Hepatocyte (in vitro differentiated cells): ENCODE data around the gene ARL14EPL. TPM values are rescaled to one million over a fixed set of nuclear protein-coding genes. Genes with fewer than 3 reads are reported as not detected.
"Not testable (repeated sequence)": the region's sequence is repeated elsewhere in the genome, so short reads cannot be mapped to it uniquely, and the experiment has no call there.

Experiments used
- DNase-seq: peaks from one replicate; pipeline ENCODE4 v3.0.0-alpha.2; 2016; ENCODE audit warnings: low spot score
- H2AFZ ChIP-seq: fragments of 200-600 bp; sonication (generic); 2 replicates; pipeline ENCODE4 v1.6.0; 2016; ENCODE audit warnings: antibody characterized with exemption, mild to moderate bottlenecking
- H3K27ac ChIP-seq: fragments of 200-600 bp; sonication (generic); 2 replicates; pipeline ENCODE4 v1.5.1; 2016; ENCODE audit warnings: mild to moderate bottlenecking
- H3K27me3 ChIP-seq: fragments of 200-600 bp; sonication (generic); 2 replicates; pipeline ENCODE4 v1.6.1; 2016
- H3K36me3 ChIP-seq: fragments of 200-600 bp; sonication (generic); replicated peaks from 2 replicates; pipeline ENCODE4 v1.5.1; 2016; ENCODE audit warnings: low read depth; ENCODE audit not compliant: insufficient read depth
- H3K4me1 ChIP-seq: fragments of 200-600 bp; sonication (generic); 2 replicates; pipeline ENCODE4 v1.5.1; 2016; ENCODE audit warnings: mild to moderate bottlenecking, moderate library complexity; ENCODE audit not compliant: insufficient read depth
- H3K4me2 ChIP-seq: fragments of 200-600 bp; sonication (generic); 2 replicates; pipeline ENCODE4 v1.6.0; 2016
- H3K4me3 ChIP-seq: fragments of 200-600 bp; sonication (generic); 2 replicates; pipeline ENCODE4 v1.5.1; 2016; ENCODE audit warnings: mild to moderate bottlenecking
- H3K79me2 ChIP-seq: fragments of 200-600 bp; sonication (generic); 2 replicates; pipeline ENCODE4 v1.6.0; 2017; ENCODE audit warnings: mild to moderate bottlenecking
- H3K9me2 ChIP-seq: fragments of 200-600 bp; sonication (generic); replicated peaks from 2 replicates; pipeline ENCODE4 v1.6.0; 2017; ENCODE audit warnings: mild to moderate bottlenecking; ENCODE audit not compliant: insufficient read depth
- H3K9me3 ChIP-seq: fragments of 200-600 bp; sonication (generic); 2 replicates; pipeline ENCODE4 v1.5.1; 2016; ENCODE audit warnings: low read depth, mild to moderate bottlenecking
- H4K20me1 ChIP-seq: fragments of 200-600 bp; sonication (generic); 2 replicates; pipeline ENCODE4 v1.6.0; 2016; ENCODE audit warnings: mild to moderate bottlenecking; ENCODE audit not compliant: insufficient read depth, poor library complexity, severe bottlenecking
- EZH2phosphoT487 ChIP-seq: fragments of 200-600 bp; sonication (generic); IDR thresholded peaks from one replicate; pipeline ENCODE4 v1.6.1; 2018; ENCODE audit warnings: antibody characterized with exemption, mild to moderate bottlenecking, low read depth, moderate library complexity; ENCODE audit not compliant: unreplicated experiment, severe bottlenecking
- WGBS: methylation state at CpG from one replicate; pipeline ENCODE4 v1.1.6; 2016; ENCODE audit warnings: low lambda C conversion rate; ENCODE audit errors: missing lambda C conversion rate; 5-methylcytosine and 5-hydroxymethylcytosine counted together
- polyA plus RNA-seq: library from polyadenylated mRNA; unstranded; fragments of >200 nt; fragmentation: Nextera tagmentation; extraction: Ambion mirVana; gene quantifications from 2 replicates; pipeline ENCODE4 v1.2.1, GENCODE V29; 2016
- total RNA-seq: library from RNA; depleted of rRNA; stranded (reverse); fragments of >200 nt; gene quantifications from 2 replicates; pipeline ENCODE4 v1.2.3, GENCODE V29; 2014
- TF ChIP-seq, protein P1 (sequence below): fragments of 200-600 bp; sonication (generic); IDR thresholded peaks from 2 replicates; pipeline ENCODE4 v1.5.1; 2016; ENCODE audit warnings: antibody characterized with exemption, mild to moderate bottlenecking; ENCODE audit not compliant: poor library complexity

Gene ARL14EPL
- total and polyA plus RNA-seq, 2 experiments from 2014 or later: 0.07 TPM; not detected in 1

DNA sequence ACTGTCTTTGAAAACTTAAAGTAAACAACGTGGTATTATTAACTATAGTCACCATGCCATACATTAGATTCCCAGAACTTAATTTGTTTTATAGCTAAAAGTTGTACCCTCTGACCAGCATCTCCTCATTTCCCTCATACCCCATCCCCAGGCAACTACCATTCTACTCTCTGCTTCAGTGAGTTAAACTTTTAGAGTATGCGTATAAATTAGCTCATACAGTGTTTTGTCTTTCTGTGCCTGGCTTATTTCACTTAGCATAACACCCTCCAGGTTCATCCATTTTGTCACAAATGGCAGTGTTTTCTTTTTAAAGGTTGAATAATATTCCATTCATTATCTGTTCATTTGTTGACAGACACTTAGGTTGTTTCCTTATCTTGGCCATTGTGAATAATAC, 66.7 kb downstream of the ARL14EPL start:
- Histone ChIP-seq H4K20me1 (no peaks in the 10 kb centered on the region), H3K27ac (no peak overlapping the region), H3K79me2 (no peaks in the 10 kb centered on the region), H3K9me3 (no peaks in the 10 kb centered on the region), H3K4me3 (no peak overlapping the region), H3K4me1 (no peaks in the 10 kb centered on the region), H3K9me2 (no peaks in the 10 kb centered on the region), H3K4me2 (no peak overlapping the region), H2AFZ (no peak overlapping the region), H3K27me3 (no peaks in the 10 kb centered on the region), H3K36me3 (no peaks in the 10 kb centered on the region)
- WGBS: 97% methylated on average over 2 of the region's 2 CpGs
- no peak for DNase-seq
- TF ChIP-seq, protein P1, sequence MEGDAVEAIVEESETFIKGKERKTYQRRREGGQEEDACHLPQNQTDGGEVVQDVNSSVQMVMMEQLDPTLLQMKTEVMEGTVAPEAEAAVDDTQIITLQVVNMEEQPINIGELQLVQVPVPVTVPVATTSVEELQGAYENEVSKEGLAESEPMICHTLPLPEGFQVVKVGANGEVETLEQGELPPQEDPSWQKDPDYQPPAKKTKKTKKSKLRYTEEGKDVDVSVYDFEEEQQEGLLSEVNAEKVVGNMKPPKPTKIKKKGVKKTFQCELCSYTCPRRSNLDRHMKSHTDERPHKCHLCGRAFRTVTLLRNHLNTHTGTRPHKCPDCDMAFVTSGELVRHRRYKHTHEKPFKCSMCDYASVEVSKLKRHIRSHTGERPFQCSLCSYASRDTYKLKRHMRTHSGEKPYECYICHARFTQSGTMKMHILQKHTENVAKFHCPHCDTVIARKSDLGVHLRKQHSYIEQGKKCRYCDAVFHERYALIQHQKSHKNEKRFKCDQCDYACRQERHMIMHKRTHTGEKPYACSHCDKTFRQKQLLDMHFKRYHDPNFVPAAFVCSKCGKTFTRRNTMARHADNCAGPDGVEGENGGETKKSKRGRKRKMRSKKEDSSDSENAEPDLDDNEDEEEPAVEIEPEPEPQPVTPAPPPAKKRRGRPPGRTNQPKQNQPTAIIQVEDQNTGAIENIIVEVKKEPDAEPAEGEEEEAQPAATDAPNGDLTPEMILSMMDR: no peak
- no peak for TF ChIP-seq EZH2phosphoT487

DNA sequence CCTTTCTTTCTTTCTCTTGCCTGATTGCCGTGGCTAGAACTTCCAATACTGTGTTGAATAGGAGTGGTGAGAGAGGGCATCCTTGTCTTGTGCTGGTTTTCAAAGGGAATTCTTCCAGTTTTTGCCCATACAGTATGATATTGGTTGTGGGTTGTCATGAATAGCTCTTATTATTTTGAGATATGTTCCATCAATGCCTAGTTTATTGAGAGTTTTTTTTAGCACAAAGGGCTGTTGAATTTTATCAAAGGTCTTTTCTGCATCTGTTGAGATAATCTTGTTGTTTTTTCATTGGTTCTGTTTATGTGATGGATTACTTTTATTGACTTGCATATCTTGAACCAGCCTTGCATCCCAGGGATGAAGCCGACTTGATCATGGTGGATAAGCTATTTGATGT, 72.7 kb downstream of the ARL14EPL start:
- H3K4me1 ChIP-seq, H2AFZ ChIP-seq, H3K4me2 ChIP-seq, H3K9me3 ChIP-seq, H3K27me3 ChIP-seq, H4K20me1 ChIP-seq, H3K79me2 ChIP-seq, H3K36me3 ChIP-seq, H3K4me3 ChIP-seq, H3K27ac ChIP-seq, DNase-seq, H3K9me2 ChIP-seq: not testable (repeated sequence)
- 82% methylated on average over 2 of the region's 2 CpGs for WGBS

Other genes with a start within 250 kb of the ARL14EPL start
- 29.5 and 29.8 TPM in 2 replicates for gene CDO1, start 215.8 kb upstream of the ARL14EPL start, total RNA-seq
- 8.4 and 17.5 TPM in 2 replicates for gene CDO1, start 215.8 kb upstream of the ARL14EPL start, polyA plus RNA-seq
- 48.3 and 85.7 TPM in 2 replicates for gene ATG12, start 190.9 kb upstream of the ARL14EPL start, total RNA-seq
- gene ATG12, start 190.9 kb upstream of the ARL14EPL start, polyA plus RNA-seq: 65.3 and 66.0 TPM in 2 replicates
- gene AP3S1, start 190.5 kb upstream of the ARL14EPL start, total RNA-seq: 122 and 362 TPM in 2 replicates
- gene AP3S1, start 190.5 kb upstream of the ARL14EPL start, polyA plus RNA-seq: 130 and 148 TPM in 2 replicates
- 0.36 and 0.43 TPM in 2 replicates for gene LVRN, start 70.0 kb upstream of the ARL14EPL start, total RNA-seq
- gene LVRN, start 70.0 kb upstream of the ARL14EPL start, polyA plus RNA-seq: not detected in 2 replicates
- 52.2 and 62.6 TPM in 2 replicates for gene COMMD10, start 52.6 kb downstream of the ARL14EPL start, total RNA-seq
- 37.6 and 37.7 TPM in 2 replicates for gene COMMD10, start 52.6 kb downstream of the ARL14EPL start, polyA plus RNA-seq